Stimulated activated CD4-positive, alpha-beta T cell treated with anti-CD3 and anti-CD28 coated beads, Interleukin-1b, Interleukin-23, amount 100 ng/mL, for 1 hour (primary cell): ENCODE data around the gene NDUFAF3.
A peak's percentile ranks its signal among the peaks of the same experiment; 100 is the strongest.

ENCODE experiments used
- DNase-seq, 2 donors: peaks; one replicate each; pipeline ENCODE4 v3.0.0-alpha.2; 2020; ENCODE audit warnings: low read depth in 2 of 2

NDUFAF3 gene

GRCh38 chr3:49021813-49022687 is at the start of gene NDUFAF3:
TSS of gene NDUFAF3 (plus strand) at chr3:49022121. CDS start at chr3:49022145, 24 bp downstream.
- peak; percentile 77 to 88 for DNase-seq

- no peak for DNase-seq
These were observed 47.7 kb upstream of the NDUFAF3 start for GRCh38 chr3:48974076-48974864.

GRCh38 chr3:48979451-48979850 is 42.5 kb upstream of the NDUFAF3 start:
- no peak for DNase-seq

GRCh38 chr3:48980295-48980694 is 41.6 kb upstream of the NDUFAF3 start:
- no peak for DNase-seq

GRCh38 chr3:48982016-48982415 is 39.9 kb upstream of the NDUFAF3 start:
- no peak for DNase-seq

GRCh38 chr3:48982686-48983085 is 39.2 kb upstream of the NDUFAF3 start:
- DNase-seq, result no peak

GRCh38 chr3:48983096-48983495 is 38.8 kb upstream of the NDUFAF3 start:
- DNase-seq, result no peak

GRCh38 chr3:48984663-48985062 is 37.3 kb upstream of the NDUFAF3 start:
- DNase-seq, result no peak

GRCh38 chr3:48985831-48986376 is 36.0 kb upstream of the NDUFAF3 start:
- DNase-seq, result no peak

GRCh38 chr3:48989126-48989795 is 32.7 kb upstream of the NDUFAF3 start:
- no peak for DNase-seq

GRCh38 chr3:48989796-48990635 is 31.9 kb upstream of the NDUFAF3 start, which contains the start of gene P4HTM:
TSS of gene P4HTM (plus strand) at chr3:48990241. CDS start at chr3:48990257, 16 bp downstream.
- DNase-seq, result peak; percentile 33 to 69

- DNase-seq, result no peak
These were observed 31.1 kb upstream of the NDUFAF3 start for GRCh38 chr3:48990636-48991469.

- DNase-seq, result no peak
These were observed 29.9 kb upstream of the NDUFAF3 start for GRCh38 chr3:48991851-48992545.

GRCh38 chr3:48993834-48994233 is 28.1 kb upstream of the NDUFAF3 start:
- no peak for DNase-seq

GRCh38 chr3:48996640-48997039 is 25.3 kb upstream of the NDUFAF3 start:
- DNase-seq, result no peak

- no peak for DNase-seq
These were observed 24.8 kb upstream of the NDUFAF3 start for GRCh38 chr3:48997102-48997635.

- no peak for DNase-seq
These were observed 23.9 kb upstream of the NDUFAF3 start for GRCh38 chr3:48997714-48998637.
